DOHH2 (cell line): ENCODE measurements around the gene GYS1.
A peak's percentile ranks its signal among the peaks of the same experiment; 100 is the strongest.
"Not testable (repeated sequence)": the region's sequence is repeated elsewhere in the genome, so short reads cannot be mapped to it uniquely, and the experiment has no call there.

Experiments used
- H3F3A ChIP-seq: fragments of 200-600 bp; sonication (generic), shearing (Covaris generic); 2 replicates; pipeline ENCODE4 v1.6.0; 2016; ENCODE audit warnings: antibody characterized with exemption, mild to moderate bottlenecking; ENCODE audit not compliant: control insufficient read depth, insufficient read depth
- H3K27ac ChIP-seq: fragments of 200-600 bp; sonication (generic); 2 replicates; pipeline ENCODE4 v1.5.1; 2014; ENCODE audit warnings: low read depth, mild to moderate bottlenecking, low read length, moderate library complexity
- H3K27me3 ChIP-seq: fragments of 200-600 bp; sonication (generic); 2 replicates; pipeline ENCODE4 v1.6.1; 2014; ENCODE audit warnings: mild to moderate bottlenecking, low read length, mixed read lengths; ENCODE audit not compliant: control insufficient read depth
- H3K36me3 ChIP-seq: fragments of 200-600 bp; sonication (generic); 2 replicates; pipeline ENCODE4 v1.6.1; 2014; ENCODE audit warnings: mild to moderate bottlenecking, low read length, moderate library complexity, mixed read lengths; ENCODE audit not compliant: control insufficient read depth
- H3K4me1 ChIP-seq: fragments of 200-600 bp; sonication (generic); 2 replicates; pipeline ENCODE4 v1.6.1; 2014; ENCODE audit warnings: mild to moderate bottlenecking, low read length, mixed read lengths; ENCODE audit not compliant: control insufficient read depth
- H3K4me2 ChIP-seq: fragments of 200-600 bp; sonication (generic); 2 replicates; pipeline ENCODE4 v1.6.0; 2014; ENCODE audit warnings: mild to moderate bottlenecking, low read length, moderate library complexity
- H3K4me3 ChIP-seq: fragments of 200-600 bp; sonication (generic); 2 replicates; pipeline ENCODE4 v1.5.1; 2014; ENCODE audit warnings: mild to moderate bottlenecking, low read length, mixed read lengths
- H3K79me2 ChIP-seq: fragments of 200-600 bp; sonication (generic); 2 replicates; pipeline ENCODE4 v1.6.1; 2014; ENCODE audit warnings: mild to moderate bottlenecking, low read length, mixed read lengths; ENCODE audit not compliant: control insufficient read depth
- H3K9me2 ChIP-seq: fragments of 200-600 bp; sonication (generic); replicated peaks from 2 replicates; pipeline ENCODE4 v1.6.1; 2014; ENCODE audit warnings: mild to moderate bottlenecking, low read length, mixed read lengths; ENCODE audit not compliant: control insufficient read depth
- H3K9me3 ChIP-seq: fragments of 200-600 bp; sonication (generic); 2 replicates; pipeline ENCODE4 v1.6.1; 2014; ENCODE audit warnings: antibody characterized with exemption, low read length, mixed read lengths; ENCODE audit not compliant: control insufficient read depth, insufficient read depth
- H4K20me1 ChIP-seq: fragments of 200-600 bp; sonication (generic); 2 replicates; pipeline ENCODE4 v1.6.0; 2014; ENCODE audit warnings: low read depth, mild to moderate bottlenecking, antibody characterized with exemption, low read length, moderate library complexity; ENCODE audit not compliant: control insufficient read depth, insufficient read depth
- CTCF ChIP-seq: fragments of 200-600 bp; sonication (generic); IDR thresholded peaks from one replicate; pipeline ENCODE4 v1.5.1; 2014; ENCODE audit warnings: antibody characterized with exemption, mild to moderate bottlenecking, low read depth, low read length; ENCODE audit not compliant: poor library complexity, severe bottlenecking
- EZH2phosphoT487 ChIP-seq: fragments of 200-600 bp; sonication (generic); IDR thresholded peaks from 2 replicates; pipeline ENCODE4 v1.6.1; 2017; ENCODE audit warnings: borderline replicate concordance, mild to moderate bottlenecking, antibody characterized with exemption, low read length, moderate library complexity, mixed read lengths

The GYS1 gene

GRCh38 chr19:48993175-48994034 is at the start of gene GYS1, which contains the start of gene RUVBL2:
Gene GYS1, minus strand, starts transcription at chr19:48993309. Its CDS starts 197 bp downstream, at chr19:48993112.
Gene RUVBL2, plus strand, starts transcription at chr19:48993887. Its CDS starts 25 bp downstream, at chr19:48993912.
- TF ChIP-seq EZH2phosphoT487 (no peak), CTCF (peak; percentile 79)
- Histone ChIP-seq H3K27me3 (no peaks in the 10 kb centered on the region), H3K9me2 (no peaks in the 10 kb centered on the region), H3K36me3 (peaks cover 32% of the 10 kb centered on the region), H3K4me1 (peaks cover 20% of the 10 kb centered on the region), H3K79me2 (peaks cover 66% of the 10 kb centered on the region), H3K4me3 (peak within 1 kb of the TSS; percentile 81), H4K20me1 (peaks cover 4% of the 10 kb centered on the region; the same call in 1 of the 2 replicates), H3F3A (no peaks in the 10 kb centered on the region), H3K27ac (peak within 1 kb of the TSS; percentile 75), H3K4me2 (peak within 1 kb of the TSS; percentile 87), H3K9me3 (no peaks in the 10 kb centered on the region)

GRCh38 chr19:49042666-49043065 is 49.6 kb upstream of the GYS1 start:
- H3K36me3 ChIP-seq, H3K9me3 ChIP-seq, H3K4me2 ChIP-seq, H3K27ac ChIP-seq, H3F3A ChIP-seq, H4K20me1 ChIP-seq, H3K27me3 ChIP-seq, H3K9me2 ChIP-seq, H3K4me1 ChIP-seq, H3K4me3 ChIP-seq, H3K79me2 ChIP-seq: not testable (repeated sequence)

GRCh38 chr19:49042177-49042576 is 49.1 kb upstream of the GYS1 start:
- no peaks in the 10 kb centered on the region for H3K4me1 ChIP-seq
- H3K4me2 ChIP-seq: no peak overlapping the region
- no peaks in the 10 kb centered on the region for H3K27me3 ChIP-seq
- H3F3A ChIP-seq: no peaks in the 10 kb centered on the region
- H3K4me3 ChIP-seq: no peak overlapping the region
- TF ChIP-seq CTCF: no peak
- TF ChIP-seq EZH2phosphoT487: no peak
- H3K36me3 ChIP-seq: no peaks in the 10 kb centered on the region
- no peaks in the 10 kb centered on the region for H3K9me3 ChIP-seq
- no peaks in the 10 kb centered on the region for H3K79me2 ChIP-seq
- H4K20me1 ChIP-seq: no peaks in the 10 kb centered on the region
- H3K27ac ChIP-seq: no peak overlapping the region
- H3K9me2 ChIP-seq: no peaks in the 10 kb centered on the region

DNA sequence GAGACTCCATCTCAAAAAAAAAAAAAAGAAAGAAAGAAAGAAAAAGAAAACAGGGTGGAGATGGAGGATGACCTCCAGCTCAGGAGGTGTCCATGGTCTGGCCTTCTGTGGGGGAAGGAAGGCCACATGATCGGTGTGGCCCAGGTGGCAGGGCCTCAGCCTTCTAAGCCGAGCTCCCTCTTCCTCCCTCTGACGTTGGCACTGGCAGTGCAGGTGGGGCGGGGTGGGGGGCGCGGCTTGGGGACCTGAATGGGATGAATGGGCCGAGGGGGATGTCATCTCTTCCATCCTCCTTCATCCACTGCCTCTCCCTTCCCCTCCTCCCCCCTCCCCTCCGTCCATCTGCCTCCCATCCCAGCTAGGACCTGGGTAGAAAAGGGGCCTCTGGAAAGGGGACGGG is 46.6 kb upstream of the GYS1 start:
- H3K4me2 ChIP-seq, H3K79me2 ChIP-seq, H3K4me1 ChIP-seq, H3K27me3 ChIP-seq, H3K27ac ChIP-seq, H3K36me3 ChIP-seq, H3K9me3 ChIP-seq, H3K9me2 ChIP-seq, H3F3A ChIP-seq, H4K20me1 ChIP-seq, H3K4me3 ChIP-seq: not testable (repeated sequence)

DNA sequence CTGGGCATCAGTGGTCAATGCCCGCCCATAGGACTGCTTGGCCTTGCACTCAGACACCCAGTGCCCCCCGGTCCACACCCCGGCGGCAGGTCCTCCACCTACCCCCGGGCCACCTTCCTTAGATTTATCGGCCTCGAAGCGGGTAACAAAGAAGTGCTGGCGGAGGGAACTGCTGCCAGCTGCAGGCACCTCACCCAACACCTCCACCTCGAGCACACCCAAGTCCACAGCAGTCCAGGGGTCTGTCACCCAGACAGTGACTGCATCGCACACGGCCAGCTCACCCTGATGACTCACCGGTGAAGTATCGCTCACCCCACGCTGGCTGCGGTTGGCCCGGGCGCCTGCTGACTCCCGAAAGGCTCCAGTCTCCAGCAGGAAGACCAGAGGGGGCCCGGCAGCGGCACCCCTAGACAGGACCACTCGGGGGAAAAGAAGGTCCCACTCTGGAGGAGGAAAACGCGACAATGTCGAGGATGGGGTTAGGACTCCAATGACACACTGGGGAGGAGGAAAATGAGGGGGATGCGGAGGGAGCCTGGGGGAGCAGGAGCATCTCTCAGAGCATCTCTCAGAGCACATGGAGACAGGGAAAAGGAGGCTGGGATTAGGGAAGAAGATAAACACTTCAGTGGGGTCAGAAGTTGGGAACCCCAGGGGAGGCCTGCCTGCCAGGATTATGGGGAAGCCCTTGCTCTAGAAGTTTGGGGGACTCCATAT is 45.6 kb upstream of the GYS1 start:
- H3F3A ChIP-seq, H3K4me3 ChIP-seq, H3K36me3 ChIP-seq, H3K9me3 ChIP-seq, H3K4me1 ChIP-seq, H4K20me1 ChIP-seq, H3K4me2 ChIP-seq, H3K79me2 ChIP-seq, H3K9me2 ChIP-seq, H3K27me3 ChIP-seq, H3K27ac ChIP-seq: not testable (repeated sequence)

- H3K36me3 ChIP-seq, H3K27ac ChIP-seq, H3K4me3 ChIP-seq, H3K9me2 ChIP-seq, H4K20me1 ChIP-seq, H3K4me2 ChIP-seq, H3F3A ChIP-seq, H3K4me1 ChIP-seq, H3K27me3 ChIP-seq, H3K79me2 ChIP-seq, H3K9me3 ChIP-seq: not testable (repeated sequence)
Measured at GRCh38 chr19:49038111-49038510, 45.0 kb upstream of the GYS1 start.
